HG03175 (cell line): ENCODE data around the gene SYNDIG1L.

ENCODE experiments used
- ATAC-seq: cut with Tn5 transposase; IDR thresholded peaks from one replicate; pipeline ENCODE4 v1.9.1; 2021; ENCODE audit warnings: mild to moderate bottlenecking, moderate library complexity; ENCODE audit not compliant: unreplicated experiment

The SYNDIG1L gene

GRCh38 chr14:74429991-74430390 lies 4.0 kb upstream of the SYNDIG1L start:
- no peak for ATAC-seq

- no peak for ATAC-seq
These were observed 3.2 kb upstream of the SYNDIG1L start for GRCh38 chr14:74429221-74429691.

GRCh38 chr14:74427651-74428050 lies 1.6 kb upstream of the SYNDIG1L start:
- ATAC-seq: no peak

- ATAC-seq: no peak
These were observed 347 bp downstream of the SYNDIG1L start for GRCh38 chr14:74425525-74426201.

- ATAC-seq: no peak
These were observed 1.4 kb downstream of the SYNDIG1L start for GRCh38 chr14:74424606-74425005.

DNA sequence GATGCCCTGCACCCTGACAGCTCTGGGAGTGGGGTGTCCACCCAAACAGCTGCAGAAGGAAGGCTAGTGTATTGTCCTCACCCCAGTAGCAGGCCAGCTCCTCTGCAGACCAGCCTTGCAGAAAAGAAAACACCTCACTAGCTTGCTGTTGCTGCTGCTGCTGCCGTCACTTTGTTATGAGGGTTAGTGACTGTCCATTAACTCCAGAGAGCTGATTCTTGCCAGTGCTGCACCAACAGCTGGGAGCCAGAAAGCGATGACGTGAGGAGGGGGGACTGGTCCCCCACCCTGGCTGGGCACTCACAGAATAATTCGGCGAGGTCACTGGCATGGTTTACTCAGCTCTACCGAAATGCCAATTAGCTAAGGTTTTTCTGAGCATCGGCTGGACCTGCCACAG lies 2.8 kb downstream of the SYNDIG1L start:
- no peak for ATAC-seq

DNA sequence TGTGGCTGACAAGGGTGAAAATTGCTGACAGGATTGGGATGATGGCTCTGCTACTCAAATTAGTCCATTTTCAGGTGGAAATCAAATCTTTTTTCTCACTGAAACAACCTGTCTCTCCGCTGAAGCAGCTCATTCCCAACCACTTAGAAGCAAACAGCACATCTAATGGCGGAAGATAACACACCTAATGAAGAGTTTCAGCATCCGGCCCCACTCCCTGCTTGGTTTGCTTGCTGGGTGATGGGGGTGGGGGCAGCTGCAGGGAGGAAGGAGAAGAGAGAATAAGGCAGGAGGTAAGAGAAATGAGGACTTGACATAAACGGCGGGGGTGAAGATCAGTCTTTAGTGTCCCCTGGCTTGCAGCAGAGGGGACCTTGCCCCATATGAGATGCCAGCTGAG lies 4.0 kb downstream of the SYNDIG1L start:
- no peak for ATAC-seq

DNA sequence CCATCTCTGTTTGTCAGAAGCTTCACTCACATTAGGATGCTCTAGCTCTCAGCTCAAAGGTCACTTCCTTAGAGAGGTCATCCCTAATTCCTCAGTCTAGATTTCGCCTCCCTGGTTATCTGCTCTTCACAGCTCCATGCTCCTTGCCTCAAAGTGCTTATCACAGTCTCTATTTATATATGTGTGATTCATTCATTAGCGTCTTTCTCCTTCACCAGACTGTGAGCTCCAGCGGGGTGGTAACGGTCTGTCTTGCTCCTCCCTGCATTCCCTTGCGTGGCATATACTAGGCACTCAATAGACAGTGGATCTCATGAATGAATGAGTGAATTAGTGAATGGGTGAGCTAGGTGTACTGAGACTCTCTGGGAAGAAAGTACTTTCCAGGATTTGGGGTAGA lies 6.9 kb downstream of the SYNDIG1L start:
- no peak for ATAC-seq

- ATAC-seq: no peak
These were observed 8.0 kb downstream of the SYNDIG1L start for GRCh38 chr14:74418031-74418430.

- no peak for ATAC-seq
These were observed 8.4 kb downstream of the SYNDIG1L start for GRCh38 chr14:74417611-74418010.

DNA sequence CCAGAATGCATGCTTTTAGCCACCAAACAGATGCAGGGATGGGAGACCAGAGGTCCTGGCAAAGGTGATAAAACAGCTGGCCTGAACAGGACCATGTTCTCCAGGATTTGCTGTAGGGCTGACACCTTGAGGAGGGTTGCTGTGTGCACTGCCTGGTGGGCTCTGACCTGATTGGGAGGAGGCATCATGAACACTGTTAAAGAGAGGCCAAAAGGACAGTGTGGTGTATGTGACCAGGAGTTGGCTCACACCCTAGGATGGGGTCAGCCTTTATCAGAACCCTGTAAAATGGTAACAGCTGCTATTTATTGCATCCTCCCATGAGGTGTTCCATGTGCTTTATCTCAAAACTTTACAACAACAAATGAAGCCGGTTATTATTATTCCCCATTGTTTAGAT lies 8.8 kb downstream of the SYNDIG1L start:
- ATAC-seq: no peak

- no peak for ATAC-seq
These were observed 10.9 kb downstream of the SYNDIG1L start for GRCh38 chr14:74415115-74415437.

DNA sequence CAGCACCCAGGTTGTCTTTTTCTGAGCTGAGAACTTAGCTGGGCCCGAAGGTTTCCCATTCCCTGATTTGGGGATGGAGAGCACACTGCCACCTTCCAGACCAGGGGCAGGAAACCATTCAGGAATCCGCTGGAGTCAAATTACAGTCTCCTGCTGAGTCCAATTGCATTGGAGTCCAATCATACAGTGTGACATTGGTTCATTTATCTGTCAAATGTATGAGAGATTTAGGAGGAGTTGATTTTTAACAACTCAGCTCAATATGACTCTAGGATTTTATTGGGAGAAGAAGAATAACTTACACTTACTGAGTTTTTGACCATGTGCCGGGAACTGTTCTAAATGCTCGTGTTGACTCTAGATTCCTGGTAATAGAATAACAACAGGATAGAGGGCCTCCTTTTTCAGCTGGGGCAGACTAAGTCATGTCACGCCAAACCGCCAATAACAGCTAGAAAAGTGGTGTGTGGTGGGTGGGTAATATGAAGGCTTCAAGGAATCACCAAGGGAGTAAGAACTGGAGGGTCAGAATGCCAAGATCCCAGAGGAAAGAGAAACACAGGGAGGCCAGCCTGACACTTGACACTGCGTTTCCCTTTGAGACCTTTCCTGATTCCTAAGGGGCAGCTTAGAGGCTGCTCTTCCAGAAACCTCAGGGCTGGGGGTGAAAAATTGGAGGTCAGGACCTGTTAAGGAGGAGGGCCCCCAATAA lies 11.5 kb downstream of the SYNDIG1L start:
- ATAC-seq: no peak

DNA sequence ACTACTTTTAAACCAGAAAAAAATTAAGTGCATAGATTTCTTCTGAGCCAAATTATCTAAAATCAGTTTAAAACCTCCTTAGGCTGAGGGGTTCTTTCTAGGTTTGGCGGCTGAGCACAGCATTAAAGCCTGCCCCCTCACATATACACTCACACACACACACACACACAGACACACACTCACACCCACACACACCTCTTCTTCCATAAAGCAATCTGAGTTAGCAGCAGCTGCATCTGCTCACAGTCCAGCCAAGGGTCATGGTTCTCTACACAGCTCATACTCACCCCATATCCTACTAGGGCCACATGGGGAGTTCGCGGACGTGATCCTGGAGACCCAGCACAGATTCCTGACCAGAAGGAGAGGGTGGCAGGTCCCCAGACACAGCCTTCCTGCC lies 12.4 kb downstream of the SYNDIG1L start:
- ATAC-seq: no peak

- ATAC-seq: no peak
These were observed 13.3 kb downstream of the SYNDIG1L start for GRCh38 chr14:74412753-74413152.

GRCh38 chr14:74411671-74412070 lies 14.3 kb downstream of the SYNDIG1L start:
- ATAC-seq: no peak

GRCh38 chr14:74409441-74409840 lies 16.6 kb downstream of the SYNDIG1L start:
- no peak for ATAC-seq

DNA sequence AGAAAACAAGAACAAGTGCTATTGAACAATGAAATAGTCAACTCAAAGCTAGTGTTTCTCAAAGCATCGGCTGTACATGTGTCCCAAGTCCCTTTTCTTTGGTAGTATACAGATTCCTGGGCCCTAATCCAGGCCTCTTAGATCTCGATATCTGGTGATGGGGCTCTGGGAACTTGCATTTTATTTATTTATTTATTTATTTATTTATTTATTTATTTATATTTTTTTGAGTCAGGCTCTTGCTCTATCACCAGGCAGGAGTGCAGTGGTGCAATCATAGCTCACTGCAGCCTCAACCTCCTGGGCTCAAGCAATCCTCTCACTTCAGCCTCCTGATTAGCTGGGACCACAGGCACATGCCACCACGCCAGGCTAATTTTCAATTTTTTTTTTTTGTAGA lies 17.1 kb downstream of the SYNDIG1L start:
- ATAC-seq: no peak

- ATAC-seq: no peak
These were observed 18.2 kb downstream of the SYNDIG1L start for GRCh38 chr14:74407801-74408154.

GRCh38 chr14:74407021-74407800 lies 18.8 kb downstream of the SYNDIG1L start:
- ATAC-seq: no peak

GRCh38 chr14:74405663-74406062 lies 20.3 kb downstream of the SYNDIG1L start:
- no peak for ATAC-seq

- ATAC-seq: no peak
These were observed 21.6 kb downstream of the SYNDIG1L start for GRCh38 chr14:74404435-74404834.
